Subcutaneous adipose tissue (tissue), 4 donors: Measurements from ENCODE around the gene BTNL8. TPM values are rescaled to one million over a fixed set of nuclear protein-coding genes. Genes with fewer than 3 reads are reported as not detected.

ENCODE experiments used
- total RNA-seq, 4 donors: library from RNA; depleted of rRNA; stranded (reverse); fragments of >200 nt; gene quantifications; one replicate each; pipeline ENCODE4 v1.1.0, GENCODE V29; 2016
- TF ChIP-seq, protein P1 (sequence below): fragments of 450-650 bp; IDR thresholded peaks from one replicate; pipeline ENCODE4 v1.5.1; 2016; ENCODE audit warnings: low read depth, mild to moderate bottlenecking, control low read depth, antibody characterized with exemption, moderate library complexity

Gene BTNL8, protein sequence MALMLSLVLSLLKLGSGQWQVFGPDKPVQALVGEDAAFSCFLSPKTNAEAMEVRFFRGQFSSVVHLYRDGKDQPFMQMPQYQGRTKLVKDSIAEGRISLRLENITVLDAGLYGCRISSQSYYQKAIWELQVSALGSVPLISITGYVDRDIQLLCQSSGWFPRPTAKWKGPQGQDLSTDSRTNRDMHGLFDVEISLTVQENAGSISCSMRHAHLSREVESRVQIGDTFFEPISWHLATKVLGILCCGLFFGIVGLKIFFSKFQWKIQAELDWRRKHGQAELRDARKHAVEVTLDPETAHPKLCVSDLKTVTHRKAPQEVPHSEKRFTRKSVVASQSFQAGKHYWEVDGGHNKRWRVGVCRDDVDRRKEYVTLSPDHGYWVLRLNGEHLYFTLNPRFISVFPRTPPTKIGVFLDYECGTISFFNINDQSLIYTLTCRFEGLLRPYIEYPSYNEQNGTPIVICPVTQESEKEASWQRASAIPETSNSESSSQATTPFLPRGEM
- 1 to 10 TPM in 1 of 4 donors, under 1 TPM in 1, not detected in 2; 0.34 to 4.3 TPM for total RNA-seq

DNA sequence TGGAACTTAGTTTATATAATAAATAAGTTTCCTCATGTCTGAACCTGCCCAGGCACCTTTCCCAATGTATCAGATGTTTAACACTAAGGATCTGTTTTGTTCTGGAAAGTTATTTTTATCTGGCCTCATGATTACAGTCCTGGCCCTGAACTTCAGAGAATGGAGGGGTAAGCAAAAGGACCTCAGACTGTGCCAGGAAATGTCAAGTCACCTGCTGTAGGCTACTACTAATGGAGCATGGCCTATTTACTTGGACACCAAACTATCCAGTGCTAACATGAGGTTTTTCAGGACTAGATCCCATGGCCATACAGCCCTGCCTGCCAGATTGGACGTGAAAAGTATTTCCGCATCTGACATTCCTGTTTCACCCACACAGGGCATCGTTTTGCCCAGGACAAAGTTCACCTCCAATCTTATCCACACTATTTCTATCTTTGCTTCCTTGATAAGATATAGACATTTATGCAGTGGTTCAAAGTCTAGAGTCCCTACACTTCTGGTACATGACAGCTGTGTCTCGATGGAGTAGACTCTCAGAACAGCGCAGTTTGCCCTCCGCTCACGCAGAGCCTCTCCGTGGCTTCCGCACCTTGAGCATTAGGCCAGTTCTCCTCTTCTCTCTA lies at the start of gene BTNL8:
Gene BTNL8, plus strand, starts transcription at position 539 of the 626 bp plus-strand sequence. CDS start 152 bp downstream, outside the sequence.
- TF ChIP-seq, protein P1, sequence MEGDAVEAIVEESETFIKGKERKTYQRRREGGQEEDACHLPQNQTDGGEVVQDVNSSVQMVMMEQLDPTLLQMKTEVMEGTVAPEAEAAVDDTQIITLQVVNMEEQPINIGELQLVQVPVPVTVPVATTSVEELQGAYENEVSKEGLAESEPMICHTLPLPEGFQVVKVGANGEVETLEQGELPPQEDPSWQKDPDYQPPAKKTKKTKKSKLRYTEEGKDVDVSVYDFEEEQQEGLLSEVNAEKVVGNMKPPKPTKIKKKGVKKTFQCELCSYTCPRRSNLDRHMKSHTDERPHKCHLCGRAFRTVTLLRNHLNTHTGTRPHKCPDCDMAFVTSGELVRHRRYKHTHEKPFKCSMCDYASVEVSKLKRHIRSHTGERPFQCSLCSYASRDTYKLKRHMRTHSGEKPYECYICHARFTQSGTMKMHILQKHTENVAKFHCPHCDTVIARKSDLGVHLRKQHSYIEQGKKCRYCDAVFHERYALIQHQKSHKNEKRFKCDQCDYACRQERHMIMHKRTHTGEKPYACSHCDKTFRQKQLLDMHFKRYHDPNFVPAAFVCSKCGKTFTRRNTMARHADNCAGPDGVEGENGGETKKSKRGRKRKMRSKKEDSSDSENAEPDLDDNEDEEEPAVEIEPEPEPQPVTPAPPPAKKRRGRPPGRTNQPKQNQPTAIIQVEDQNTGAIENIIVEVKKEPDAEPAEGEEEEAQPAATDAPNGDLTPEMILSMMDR, result no peak

DNA sequence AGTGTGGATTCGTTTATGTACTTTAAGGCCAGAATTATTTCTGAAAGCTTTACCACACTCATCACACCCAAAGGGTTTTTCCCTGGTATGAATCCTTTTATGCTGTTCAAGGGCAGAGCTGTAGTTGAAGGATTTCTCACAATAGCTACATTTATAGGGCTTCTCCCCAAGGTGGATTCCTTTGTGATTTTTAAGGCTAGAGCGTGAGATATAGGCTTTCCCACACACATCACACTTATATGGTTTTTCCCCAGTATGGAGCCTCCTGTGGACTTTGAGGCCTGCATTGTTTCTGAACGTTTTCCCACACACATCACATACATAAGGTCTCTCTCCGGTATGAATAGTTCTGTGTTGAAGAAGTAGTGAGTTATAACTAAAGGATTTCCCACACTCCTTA lies 49.1 kb upstream of the BTNL8 start:
- TF ChIP-seq, protein P1, result no peak

DNA sequence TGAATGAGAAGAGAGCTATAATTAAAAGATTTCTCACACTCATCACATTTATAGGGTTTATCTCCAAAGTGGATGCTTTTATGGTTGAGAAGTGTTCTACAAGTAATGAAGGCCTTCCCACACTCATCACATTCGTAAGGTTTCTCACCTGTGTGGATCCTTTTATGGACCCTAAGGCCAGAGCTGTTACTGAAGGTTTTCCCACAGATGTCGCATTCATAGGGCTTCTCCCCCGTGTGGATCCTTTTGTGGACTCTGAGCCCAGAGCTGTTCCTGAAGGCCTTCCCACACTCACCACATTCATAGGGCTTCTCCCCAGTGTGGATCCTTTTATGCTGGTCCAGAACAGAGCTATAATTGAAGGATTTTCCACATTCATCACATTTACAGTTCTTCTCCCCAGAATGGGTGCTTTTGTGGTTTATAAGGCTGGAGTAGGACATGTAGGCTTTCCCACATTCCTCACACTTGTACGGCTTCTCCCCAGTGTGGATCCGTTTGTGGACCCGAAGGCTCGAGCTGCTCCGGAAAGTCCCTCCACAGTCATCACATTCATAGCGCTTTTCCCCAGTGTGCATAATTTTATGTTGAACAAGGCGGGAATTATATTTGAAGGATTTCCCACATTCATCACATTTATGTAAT lies 48.4 kb upstream of the BTNL8 start:
- TF ChIP-seq, protein P1, result no peak

DNA sequence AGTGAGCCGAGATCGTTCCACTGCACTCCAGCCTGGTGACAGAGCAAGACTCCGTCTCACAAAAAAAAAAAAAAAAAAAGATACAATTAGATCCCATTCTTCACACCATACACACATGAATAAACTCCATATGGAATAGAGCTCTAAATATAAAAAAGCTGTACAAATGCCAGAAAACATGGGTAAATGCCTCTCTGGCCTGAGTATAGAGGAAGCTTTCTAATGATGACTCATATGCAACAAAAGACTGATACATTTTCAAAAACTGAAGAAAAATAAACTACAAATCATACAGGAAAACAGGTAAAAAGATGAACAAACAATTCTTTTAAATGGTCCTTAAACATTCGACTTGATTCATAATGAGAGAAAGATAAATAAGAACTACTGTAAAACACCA lies 46.5 kb upstream of the BTNL8 start:
- TF ChIP-seq, protein P1, result no peak

DNA sequence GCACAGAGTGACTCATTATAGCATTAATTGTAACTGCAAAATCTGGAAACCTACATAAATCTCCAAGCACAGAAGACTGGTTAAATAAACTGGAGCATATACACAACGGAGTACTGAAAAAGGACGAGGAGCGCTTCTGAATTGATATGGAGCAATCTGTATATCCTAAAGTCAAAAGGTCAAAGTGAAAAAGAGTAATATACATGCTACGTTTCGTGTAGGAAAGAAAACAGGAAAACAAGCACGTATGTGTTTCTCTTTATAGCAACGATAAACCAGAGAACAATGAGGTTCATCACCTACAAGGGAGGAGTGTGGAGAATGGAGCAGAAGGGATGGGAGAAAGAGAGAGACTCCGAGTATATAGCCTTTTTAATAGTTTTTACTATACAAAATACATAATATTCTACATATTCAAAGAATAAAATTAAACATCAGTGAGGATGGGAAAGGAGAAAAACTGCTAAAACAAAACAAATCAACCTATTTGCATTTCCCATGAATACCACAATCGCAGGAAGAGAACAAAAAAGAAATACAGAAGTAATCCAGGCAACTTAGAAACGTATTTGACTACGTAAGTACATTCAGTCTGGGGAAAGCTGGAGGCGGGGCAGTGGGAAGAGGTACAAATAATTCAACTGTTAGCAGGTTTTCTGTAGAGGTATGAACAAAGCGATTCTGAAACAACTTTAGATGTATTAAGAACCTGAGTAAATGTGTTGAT lies 45.7 kb upstream of the BTNL8 start:
- TF ChIP-seq, protein P1, result no peak

DNA sequence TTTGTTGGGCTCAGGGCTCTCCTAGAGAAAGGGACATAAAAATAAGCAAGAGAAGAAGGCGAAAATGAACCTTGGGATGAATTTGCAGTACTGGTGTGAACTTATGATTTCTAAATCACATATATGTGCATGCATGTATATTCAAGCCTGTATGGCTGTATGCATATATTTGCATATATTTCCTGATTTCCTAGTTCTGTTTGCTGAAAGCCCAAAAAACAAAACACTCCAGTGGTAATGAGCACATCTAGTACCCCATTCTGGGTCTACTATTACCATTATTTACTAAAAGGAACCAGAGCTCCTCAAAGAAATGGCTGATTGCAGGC lies 45.1 kb upstream of the BTNL8 start:
- TF ChIP-seq, protein P1, result no peak
